HEK293 (cell line): ENCODE results near the gene NOS1AP.

ENCODE experiments used
- CTCF ChIA-PET: fragments of 350-600 bp; formaldehyde crosslinking; extraction: SDS; loops from one replicate; lab custom pipeline; 2021; ENCODE audit warnings: antibody characterized with exemption; lab: Yijun Ruan, JAX
- POLR2A ChIA-PET: fragments of 300-600 bp; formaldehyde crosslinking; extraction: SDS; loops from one replicate; lab custom pipeline; 2020; ENCODE audit warnings: antibody characterized with exemption, inconsistent platforms; lab: Yijun Ruan, JAX
- H3K27ac ChIP-seq: fragments of 200-500 bp; sonication (Bioruptor generic); 2 replicates; pipeline ENCODE4 v1.5.1; 2014; ENCODE audit warnings: low read depth, low read length, control low read depth, inconsistent platforms; ENCODE audit errors: extremely low read depth
- H3K36me3 ChIP-seq, 2 experiments: fragments of 200-500 bp in 1 of 2; sonication (Bioruptor generic) in 1 of 2; 1 replicate in 1 of 2; 2 replicates in 1 of 2; pipeline ENCODE4 v1.5.1; 2014 to 2017; ENCODE audit warnings: inconsistent platforms in 2 of 2, low read length in 2 of 2; ENCODE audit not compliant: control insufficient read depth in 2 of 2, insufficient read depth in 1 of 2
- H3K4me1 ChIP-seq: fragments of 200-500 bp; sonication (Bioruptor generic); 2 replicates; pipeline ENCODE4 v1.5.1; 2014; ENCODE audit warnings: mild to moderate bottlenecking, low read length, inconsistent platforms; ENCODE audit not compliant: control insufficient read depth, insufficient read depth
- H3K4me3 ChIP-seq: 2 replicates; pipeline ENCODE4 v1.5.1; 2011; ENCODE audit warnings: low read depth, mild to moderate bottlenecking, control low read depth, low read length, moderate library complexity
- H3K9me3 ChIP-seq: fragments of 200-500 bp; sonication (Bioruptor generic); 2 replicates; pipeline ENCODE4 v1.5.1; 2014; ENCODE audit warnings: low read depth, low read length, inconsistent platforms; ENCODE audit not compliant: control insufficient read depth, insufficient read depth
- BCL11A ChIP-seq: fragments of 450-650 bp; formaldehyde crosslinking; IDR thresholded peaks from 2 replicates; pipeline ENCODE4 v1.5.1; 2016; ENCODE audit warnings: low read depth, missing biosample characterization, missing genetic modification characterization
- BCL11B ChIP-seq: fragments of 450-650 bp; formaldehyde crosslinking; IDR thresholded peaks from 2 replicates; pipeline ENCODE4 v1.5.1; 2016; ENCODE audit warnings: low read depth, missing biosample characterization, missing genetic modification characterization
- FEZF1 ChIP-seq: fragments of 450-650 bp; formaldehyde crosslinking; IDR thresholded peaks from 2 replicates; pipeline ENCODE4 v1.5.1; 2016; ENCODE audit warnings: missing biosample characterization, missing genetic modification characterization
- KLF16 ChIP-seq: fragments of 450-650 bp; formaldehyde crosslinking; IDR thresholded peaks from 2 replicates; pipeline ENCODE4 v1.5.1; 2017; ENCODE audit warnings: missing biosample characterization, missing genetic modification characterization
- OVOL3 ChIP-seq: fragments of 450-650 bp; formaldehyde crosslinking; IDR thresholded peaks from 2 replicates; pipeline ENCODE4 v1.5.1; 2016; ENCODE audit warnings: missing biosample characterization, missing genetic modification characterization
- SCRT2 ChIP-seq: fragments of 450-650 bp; formaldehyde crosslinking; IDR thresholded peaks from 2 replicates; pipeline ENCODE4 v1.5.1; 2016; ENCODE audit warnings: missing biosample characterization, missing genetic modification characterization
- TCF7L2 ChIP-seq: IDR thresholded peaks from 2 replicates; pipeline ENCODE4 v1.6.1; 2011; ENCODE audit warnings: low read depth, mild to moderate bottlenecking, inconsistent platforms, low read length, moderate library complexity, borderline replicate concordance
- TRIM28 ChIP-seq: IDR thresholded peaks from 2 replicates; pipeline ENCODE4 v1.6.1; 2011; ENCODE audit warnings: low read length, control low read depth, borderline replicate concordance
- ZBTB21 ChIP-seq: fragments of 450-650 bp; formaldehyde crosslinking; IDR thresholded peaks from 2 replicates; pipeline ENCODE4 v1.5.1; 2017; ENCODE audit warnings: missing biosample characterization, missing genetic modification characterization
- ZBTB48 ChIP-seq: fragments of 450-650 bp; formaldehyde crosslinking; IDR thresholded peaks from 2 replicates; pipeline ENCODE4 v1.5.1; 2016; ENCODE audit warnings: missing biosample characterization, missing genetic modification characterization
- ZFHX2 ChIP-seq: fragments of 450-650 bp; formaldehyde crosslinking; conservative IDR thresholded peaks from 2 replicates; pipeline ENCODE4 v1.5.1; 2016; ENCODE audit warnings: missing biosample characterization, missing genetic modification characterization
- ZFP37 ChIP-seq: fragments of 450-650 bp; formaldehyde crosslinking; IDR thresholded peaks from 2 replicates; pipeline ENCODE4 v1.5.1; 2016; ENCODE audit warnings: missing biosample characterization, missing genetic modification characterization
- ZNF10 ChIP-seq: fragments of 450-650 bp; formaldehyde crosslinking; IDR thresholded peaks from 2 replicates; pipeline ENCODE4 v1.5.1; 2017; ENCODE audit warnings: missing biosample characterization, missing genetic modification characterization
- ZNF174 ChIP-seq: fragments of 450-650 bp; formaldehyde crosslinking; IDR thresholded peaks from 2 replicates; pipeline ENCODE4 v1.5.0; 2017; ENCODE audit warnings: missing biosample characterization, mild to moderate bottlenecking, missing genetic modification characterization
- ZNF221 ChIP-seq: fragments of 450-650 bp; formaldehyde crosslinking; IDR thresholded peaks from 2 replicates; pipeline ENCODE4 v1.5.1; 2017; ENCODE audit warnings: missing biosample characterization, missing genetic modification characterization, borderline replicate concordance
- ZNF239 ChIP-seq: fragments of 450-650 bp; formaldehyde crosslinking; IDR thresholded peaks from 2 replicates; pipeline ENCODE4 v1.5.1; 2016; ENCODE audit warnings: missing biosample characterization, missing genetic modification characterization
- ZNF24 ChIP-seq: fragments of 450-650 bp; formaldehyde crosslinking; IDR thresholded peaks from 2 replicates; pipeline ENCODE4 v1.5.1; 2016; ENCODE audit warnings: missing biosample characterization, missing genetic modification characterization
- ZNF311 ChIP-seq: fragments of 450-650 bp; formaldehyde crosslinking; IDR thresholded peaks from 2 replicates; pipeline ENCODE4 v1.5.1; 2017; ENCODE audit warnings: missing biosample characterization, missing genetic modification characterization, borderline replicate concordance
- ZNF426 ChIP-seq: fragments of 450-650 bp; formaldehyde crosslinking; IDR thresholded peaks from 2 replicates; pipeline ENCODE4 v1.5.1; 2017; ENCODE audit warnings: missing biosample characterization, missing genetic modification characterization, mild to moderate bottlenecking, inconsistent platforms, moderate library complexity
- ZNF514 ChIP-seq: fragments of 450-650 bp; formaldehyde crosslinking; IDR thresholded peaks from 2 replicates; pipeline ENCODE4 v1.5.1; 2016; ENCODE audit warnings: missing biosample characterization, missing genetic modification characterization
- ZNF521 ChIP-seq: fragments of 450-650 bp; formaldehyde crosslinking; IDR thresholded peaks from 2 replicates; pipeline ENCODE4 v1.5.1; 2017; ENCODE audit warnings: missing biosample characterization, mild to moderate bottlenecking, missing genetic modification characterization
- ZNF654 ChIP-seq: fragments of 450-650 bp; formaldehyde crosslinking; IDR thresholded peaks from 2 replicates; pipeline ENCODE4 v1.5.1; 2016; ENCODE audit warnings: low read depth, missing biosample characterization, missing genetic modification characterization
- ZNF660 ChIP-seq: fragments of 450-650 bp; IDR thresholded peaks from 2 replicates; pipeline ENCODE4 v1.5.1; 2018; ENCODE audit warnings: missing biosample characterization, mild to moderate bottlenecking, missing genetic modification characterization
- ZNF664 ChIP-seq: fragments of 450-650 bp; formaldehyde crosslinking; IDR thresholded peaks from 2 replicates; pipeline ENCODE4 v1.5.1; 2016; ENCODE audit warnings: missing biosample characterization, missing genetic modification characterization
- ZNF843 ChIP-seq: fragments of 450-650 bp; formaldehyde crosslinking; IDR thresholded peaks from 2 replicates; pipeline ENCODE4 v1.5.1; 2016; ENCODE audit warnings: missing biosample characterization, missing genetic modification characterization
- TF ChIP-seq, protein P1 (sequence below): fragments of 450-650 bp; formaldehyde crosslinking; IDR thresholded peaks from 2 replicates; pipeline ENCODE4 v1.5.1; 2016; ENCODE audit warnings: missing biosample characterization, missing genetic modification characterization
- TF ChIP-seq, protein P2 (sequence below): fragments of 450-650 bp; formaldehyde crosslinking; IDR thresholded peaks from 2 replicates; pipeline ENCODE4 v1.5.1; 2016; ENCODE audit warnings: missing biosample characterization, missing genetic modification characterization
- TF ChIP-seq, protein P3 (sequence below): fragments of 450-650 bp; formaldehyde crosslinking; optimal IDR thresholded peaks from 2 replicates; pipeline ENCODE3; 2016; ENCODE audit warnings: missing biosample characterization, mild to moderate bottlenecking, missing genetic modification characterization

The NOS1AP gene

DNA sequence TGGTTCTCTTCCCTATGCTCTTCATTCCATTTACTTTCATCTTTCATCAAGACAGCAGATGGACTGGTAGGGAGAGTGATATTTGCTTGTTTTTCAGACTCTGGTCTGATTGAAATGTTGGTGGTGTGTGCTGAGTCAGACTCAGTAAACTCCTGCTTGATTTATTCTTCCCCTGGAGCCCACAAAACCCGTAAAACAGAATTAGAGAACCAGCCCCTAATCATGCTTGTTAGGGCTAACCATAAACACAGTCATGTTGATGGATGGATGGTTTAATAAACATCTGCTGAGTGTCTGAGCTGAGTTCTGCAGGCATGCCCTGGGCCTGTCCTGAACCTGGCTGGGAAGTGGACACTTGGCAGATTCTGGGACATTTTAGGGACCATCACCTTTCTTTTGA, 24.8 kb downstream of the NOS1AP start (continued):
- TF ChIP-seq, protein P1, sequence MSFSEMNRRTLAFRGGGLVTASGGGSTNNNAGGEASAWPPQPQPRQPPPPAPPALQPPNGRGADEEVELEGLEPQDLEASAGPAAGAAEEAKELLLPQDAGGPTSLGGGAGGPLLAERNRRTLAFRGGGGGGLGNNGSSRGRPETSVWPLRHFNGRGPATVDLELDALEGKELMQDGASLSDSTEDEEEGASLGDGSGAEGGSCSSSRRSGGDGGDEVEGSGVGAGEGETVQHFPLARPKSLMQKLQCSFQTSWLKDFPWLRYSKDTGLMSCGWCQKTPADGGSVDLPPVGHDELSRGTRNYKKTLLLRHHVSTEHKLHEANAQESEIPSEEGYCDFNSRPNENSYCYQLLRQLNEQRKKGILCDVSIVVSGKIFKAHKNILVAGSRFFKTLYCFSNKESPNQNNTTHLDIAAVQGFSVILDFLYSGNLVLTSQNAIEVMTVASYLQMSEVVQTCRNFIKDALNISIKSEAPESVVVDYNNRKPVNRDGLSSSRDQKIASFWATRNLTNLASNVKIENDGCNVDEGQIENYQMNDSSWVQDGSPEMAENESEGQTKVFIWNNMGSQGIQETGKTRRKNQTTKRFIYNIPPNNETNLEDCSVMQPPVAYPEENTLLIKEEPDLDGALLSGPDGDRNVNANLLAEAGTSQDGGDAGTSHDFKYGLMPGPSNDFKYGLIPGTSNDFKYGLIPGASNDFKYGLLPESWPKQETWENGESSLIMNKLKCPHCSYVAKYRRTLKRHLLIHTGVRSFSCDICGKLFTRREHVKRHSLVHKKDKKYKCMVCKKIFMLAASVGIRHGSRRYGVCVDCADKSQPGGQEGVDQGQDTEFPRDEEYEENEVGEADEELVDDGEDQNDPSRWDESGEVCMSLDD (tag by site-specific recombination), result no peak
- TF ChIP-seq SCRT2 (peak; percentile 71; the same call in 1 of the 2 replicates), ZNF311 (tag by site-specific recombination) (no peak), OVOL3 (tag by site-specific recombination) (peak; percentile 72; the same call in 1 of the 2 replicates), ZNF239 (no peak), ZNF654 (tag by site-specific recombination) (no peak), ZNF843 (tag by site-specific recombination) (peak; percentile 97), ZNF174 (no peak), KLF16 (tag by site-specific recombination) (no peak; the same call in 1 of the 2 replicates)

DNA sequence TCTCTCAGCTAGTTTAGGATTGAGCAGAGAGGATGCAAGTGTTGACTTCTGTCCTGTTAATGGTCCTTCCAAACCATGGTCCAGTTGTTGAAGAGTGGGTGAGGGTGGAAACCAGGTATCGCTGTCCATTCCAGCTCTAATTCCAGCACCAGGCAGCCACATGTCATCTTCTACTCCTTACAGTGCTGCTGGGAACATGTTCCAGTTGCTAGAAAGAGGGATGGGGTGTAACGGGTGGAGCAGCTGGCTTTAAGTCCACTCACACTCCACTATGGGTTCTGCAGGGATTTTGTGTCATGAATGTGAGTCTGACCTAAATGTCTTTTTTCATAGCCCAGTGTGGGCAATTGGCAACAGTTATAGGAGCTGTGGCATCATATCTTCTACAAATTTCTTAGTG, 25.2 kb downstream of the NOS1AP start:
- POLR2A ChIA-PET, result no interaction called here
- peaks cover 11% of the 10 kb centered on the region for H3K4me1 ChIP-seq
- H3K27ac ChIP-seq, result peak overlapping the region; percentile 67
- H3K4me3 ChIP-seq, result no peak overlapping the region
- no peaks in the 10 kb centered on the region for H3K9me3 ChIP-seq
- CTCF ChIA-PET, result interaction anchor here (0.7 kb wide), 1 partner anchor 18 kb away, joined by 3 read pairs; no protein-coding TSS in a partner anchor
- TF ChIP-seq ZBTB48 (tag by site-specific recombination), result peak; percentile 18; the same call in 1 of the 2 replicates
- TF ChIP-seq, protein P2, sequence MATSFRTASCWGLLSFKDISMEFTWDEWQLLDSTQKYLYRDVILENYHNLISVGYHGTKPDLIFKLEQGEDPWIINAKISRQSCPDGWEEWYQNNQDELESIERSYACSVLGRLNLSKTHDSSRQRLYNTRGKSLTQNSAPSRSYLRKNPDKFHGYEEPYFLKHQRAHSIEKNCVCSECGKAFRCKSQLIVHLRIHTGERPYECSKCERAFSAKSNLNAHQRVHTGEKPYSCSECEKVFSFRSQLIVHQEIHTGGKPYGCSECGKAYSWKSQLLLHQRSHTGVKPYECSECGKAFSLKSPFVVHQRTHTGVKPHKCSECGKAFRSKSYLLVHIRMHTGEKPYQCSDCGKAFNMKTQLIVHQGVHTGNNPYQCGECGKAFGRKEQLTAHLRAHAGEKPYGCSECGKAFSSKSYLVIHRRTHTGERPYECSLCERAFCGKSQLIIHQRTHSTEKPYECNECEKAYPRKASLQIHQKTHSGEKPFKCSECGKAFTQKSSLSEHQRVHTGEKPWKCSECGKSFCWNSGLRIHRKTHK, result no peak
- TF ChIP-seq KLF16 (tag by site-specific recombination), result no peak
- TF ChIP-seq, all 188 proteins: peak for 1
- H3K36me3 ChIP-seq, result no peaks in the 10 kb centered on the region

DNA sequence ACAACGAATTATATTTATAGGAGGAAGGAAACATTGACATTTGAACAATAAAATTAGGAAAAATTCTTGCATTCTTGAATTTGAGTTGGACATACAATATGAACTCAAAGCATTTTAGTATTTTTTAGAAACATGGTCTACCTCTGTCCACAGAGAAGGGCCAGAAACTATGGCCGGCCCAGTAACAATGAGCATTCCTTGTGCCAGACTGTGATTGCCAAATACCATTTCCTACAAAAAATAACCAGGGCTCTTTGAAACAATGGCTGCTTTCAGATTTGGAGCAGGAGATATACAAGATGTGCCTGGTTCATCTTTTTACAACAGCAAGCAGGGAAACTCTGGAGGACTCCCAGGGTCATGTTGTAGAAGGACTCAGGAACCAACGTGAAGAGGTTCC, 38.4 kb downstream of the NOS1AP start:
- Histone ChIP-seq H3K9me3 (no peaks in the 10 kb centered on the region), H3K27ac (no peak overlapping the region), H3K4me1 (no peaks in the 10 kb centered on the region), H3K4me3 (no peak overlapping the region), H3K36me3 (no peaks in the 10 kb centered on the region)
- no peak for TF ChIP-seq ZBTB21
- no peak for TF ChIP-seq ZNF514 (tag by site-specific recombination)
- TF ChIP-seq ZNF654 (tag by site-specific recombination), result no peak
- TF ChIP-seq ZNF521, result no peak
- no peak for TF ChIP-seq ZNF24
- no peak for TF ChIP-seq ZNF664 (tag by site-specific recombination)
- no peak for TF ChIP-seq BCL11B
- no peak for TF ChIP-seq FEZF1
- no peak for TF ChIP-seq ZNF10
- no peak for TF ChIP-seq ZNF660 (tag by site-specific recombination)
- TF ChIP-seq TRIM28, result no peak
- no peak for TF ChIP-seq ZFP37 (tag by site-specific recombination)
- TF ChIP-seq ZFHX2 (tag by site-specific recombination), result no peak
- no peak for TF ChIP-seq BCL11A (tag by site-specific recombination)
- TF ChIP-seq, protein P2, result no peak
- TF ChIP-seq ZNF426, result no peak
- TF ChIP-seq, protein P3, sequence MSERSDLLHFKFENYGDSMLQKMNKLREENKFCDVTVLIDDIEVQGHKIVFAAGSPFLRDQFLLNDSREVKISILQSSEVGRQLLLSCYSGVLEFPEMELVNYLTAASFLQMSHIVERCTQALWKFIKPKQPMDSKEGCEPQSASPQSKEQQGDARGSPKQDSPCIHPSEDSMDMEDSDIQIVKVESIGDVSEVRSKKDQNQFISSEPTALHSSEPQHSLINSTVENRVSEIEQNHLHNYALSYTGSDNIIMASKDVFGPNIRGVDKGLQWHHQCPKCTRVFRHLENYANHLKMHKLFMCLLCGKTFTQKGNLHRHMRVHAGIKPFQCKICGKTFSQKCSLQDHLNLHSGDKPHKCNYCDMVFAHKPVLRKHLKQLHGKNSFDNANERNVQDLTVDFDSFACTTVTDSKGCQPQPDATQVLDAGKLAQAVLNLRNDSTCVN (tag by site-specific recombination), result no peak
- no peak for TF ChIP-seq ZNF221 (tag by site-specific recombination)
- TF ChIP-seq TCF7L2, result no peak
- ChIA-PET POLR2A (no interaction called here), CTCF (no interaction called here)
